ENCODE results near the gene CEP131.

Gene CEP131

GRCh38 chr17:81176666-81177065 is 46.1 kb downstream of the CEP131 start:
- DNase-seq (ENCODE audit: low spot score): no peak
- no peak for TF ChIP-seq CTCF (IDR thresholded peaks at IDR 0.05; ENCODE audit: extremely low read depth, missing control alignments)

- DNase-seq (ENCODE audit: low spot score): no peak
- no peak for TF ChIP-seq CTCF (IDR thresholded peaks at IDR 0.05; ENCODE audit: extremely low read depth, missing control alignments)
Measured at GRCh38 chr17:81173762-81174155, 49.0 kb downstream of the CEP131 start.

DNA sequence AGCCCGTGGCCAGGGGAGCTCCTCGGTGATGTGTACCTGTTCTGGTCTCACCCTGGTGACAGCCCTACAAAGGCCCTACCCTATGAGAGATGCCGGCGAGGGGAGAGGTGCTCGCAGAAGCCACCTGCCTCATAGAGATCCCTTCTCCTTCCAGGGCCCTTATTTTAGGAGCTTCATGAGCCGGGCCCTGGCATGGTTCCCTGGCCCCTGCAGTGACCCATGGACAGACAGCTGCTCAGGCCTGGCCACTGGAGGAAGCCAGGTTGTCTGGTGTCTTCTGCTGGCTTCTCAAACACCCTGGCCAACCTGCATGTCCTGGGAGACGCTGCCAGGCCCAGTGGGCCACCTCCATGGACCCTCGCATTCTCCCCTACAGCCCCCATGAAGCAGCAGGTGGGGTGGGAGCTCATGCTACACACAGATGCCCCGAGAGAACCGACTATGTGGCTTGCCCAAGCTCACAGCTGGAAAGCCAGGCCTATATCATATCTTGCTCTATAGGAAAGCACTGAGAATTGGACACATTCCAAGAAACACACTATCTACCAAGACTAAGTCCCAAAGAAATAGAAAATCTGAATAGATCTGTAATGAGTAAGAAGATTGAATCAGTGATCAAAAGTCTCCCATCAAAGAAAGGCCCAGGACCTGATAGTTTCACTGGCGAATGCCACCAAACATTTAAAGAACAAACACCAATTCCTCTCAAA is 49.6 kb downstream of the CEP131 start:
- no peak for TF ChIP-seq CTCF (IDR thresholded peaks at IDR 0.05; ENCODE audit: extremely low read depth, missing control alignments)
- DNase-seq (ENCODE audit: low spot score): no peak

- DNase-seq (ENCODE audit: low spot score): no peak
Measured at GRCh38 chr17:81171941-81172340, 50.8 kb downstream of the CEP131 start.

GRCh38 chr17:81170727-81171494 is 51.9 kb downstream of the CEP131 start:
- no peak for DNase-seq (ENCODE audit: low spot score)
- no peak for TF ChIP-seq CTCF (IDR thresholded peaks at IDR 0.05; ENCODE audit: extremely low read depth, missing control alignments)

More at GRCh38 chr17:81171941-81172340, 50.8 kb downstream of the CEP131 start:
- no peak for TF ChIP-seq CTCF (IDR thresholded peaks at IDR 0.05; ENCODE audit: extremely low read depth, missing control alignments)

GRCh38 chr17:81169870-81170309 is 52.9 kb downstream of the CEP131 start:
- no peak for DNase-seq (ENCODE audit: low spot score)
- TF ChIP-seq CTCF (IDR thresholded peaks at IDR 0.05; ENCODE audit: extremely low read depth, missing control alignments): no peak

DNA sequence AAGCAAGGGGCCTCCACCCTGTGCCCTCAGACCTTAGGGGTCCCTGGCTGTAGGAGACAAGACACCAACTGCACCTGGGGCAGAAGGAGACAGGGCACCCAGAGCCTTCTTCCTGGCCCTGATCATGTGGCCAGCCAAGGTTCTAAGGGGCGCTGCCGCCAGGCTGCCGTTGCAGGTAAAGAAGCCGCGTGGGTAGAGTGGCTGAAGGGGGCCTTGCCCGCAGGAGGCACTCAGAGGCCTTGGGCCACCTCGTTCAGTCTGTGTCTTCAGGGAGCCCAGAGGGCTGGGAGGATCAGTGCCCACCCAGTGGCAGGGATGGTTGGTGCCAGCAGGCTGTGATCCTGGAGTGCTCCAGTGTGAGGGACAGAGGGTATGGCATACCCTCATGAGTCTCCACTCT is 55.1 kb downstream of the CEP131 start:
- TF ChIP-seq CTCF (IDR thresholded peaks at IDR 0.05; ENCODE audit: extremely low read depth, missing control alignments): no peak
- DNase-seq (ENCODE audit: low spot score): no peak

All from GM20000 (cell line).